Right ventricle myocardium superior (tissue), 1 donor: ENCODE results near the gene CHMP3. TPM values are rescaled to one million over a fixed set of nuclear protein-coding genes. Genes with fewer than 3 reads are reported as not detected.
A peak's percentile ranks its signal among the peaks of the same experiment; 100 is the strongest.

Source experiments
- ATAC-seq: fragments of 200-7000 bp; cut with Tn5 transposase; one replicate; pipeline ENCODE4 v1.9.1; 2020; ENCODE audit warnings: mild to moderate bottlenecking; ENCODE audit not compliant: poor library complexity
- DNase-seq: peaks from one replicate; pipeline ENCODE4 v3.0.0-alpha.2; 2020
- intact Hi-C: fragments of 100-400 bp; cut with DNase I; formaldehyde crosslinking; loops from one replicate; pipeline ENCODE4 v1.11.2; 2022
- total RNA-seq: library from RNA; stranded (reverse); fragmentation: NEBNext Ultra II Directional; extraction: Animal tissue kit (Norgen Biotek cat#: 25700); gene quantifications from one replicate; pipeline ENCODE4 v1.2.1, GENCODE V29; 2021
- donor health status: DM: no; HTN: yes; CAD: no; lungs with severe emphysema.

The CHMP3 gene
- total RNA-seq, 1 donor from 2014 or later: 173 TPM

GRCh38 chr2:86485103-86485502, 78.1 kb downstream of the CHMP3 start:
- ATAC-seq (no peak), DNase-seq (no peak)
- intact Hi-C loops: no loop called here

DNA sequence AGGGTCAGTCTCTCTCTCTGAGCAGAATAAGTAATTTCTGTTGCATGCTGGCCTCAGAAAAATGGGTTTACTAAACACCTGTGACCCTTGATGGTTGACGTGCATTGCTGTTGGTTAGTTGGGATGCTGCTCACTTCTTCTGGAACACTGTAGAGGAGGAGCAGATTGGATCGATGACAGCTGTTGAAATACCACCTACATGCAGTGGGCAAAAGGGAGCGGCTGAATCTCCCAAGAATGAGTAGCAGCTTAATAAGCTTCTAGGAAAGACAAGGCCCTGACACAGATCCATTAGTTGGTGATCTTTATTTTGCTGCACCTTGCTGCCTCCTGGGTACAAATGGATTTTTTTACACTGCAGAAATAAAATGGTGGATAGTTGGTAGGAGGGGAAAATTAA, 78.9 kb downstream of the CHMP3 start:
- intact Hi-C loops: no loop called here
- DNase-seq (no peak), ATAC-seq (no peak)

DNA sequence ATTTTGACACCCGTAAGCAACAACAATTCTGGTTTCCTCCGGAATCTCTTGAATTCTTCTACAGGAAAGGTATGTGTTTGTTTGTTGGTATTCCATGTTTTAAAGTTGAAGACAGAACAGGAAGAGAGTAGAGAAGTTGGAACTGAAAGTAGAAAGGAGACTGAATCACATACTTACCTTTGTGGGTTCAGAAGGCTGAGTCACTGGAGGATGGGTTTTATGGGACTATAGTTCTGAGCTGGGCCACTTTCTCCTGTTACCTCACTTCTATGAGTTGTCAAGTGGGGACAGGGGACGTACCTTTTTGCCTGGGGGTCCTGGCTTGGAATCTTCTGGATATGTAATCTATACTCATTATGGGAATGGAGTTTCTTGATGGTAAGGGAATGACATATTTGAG, 81.2 kb downstream of the CHMP3 start:
- no peak for DNase-seq
- intact Hi-C loops: no loop called here
- ATAC-seq: no peak

- intact Hi-C loops: no loop called here
- ATAC-seq: peak; percentile 78
- DNase-seq: peak; percentile 59
These were observed 83.1 kb downstream of the CHMP3 start for GRCh38 chr2:86480105-86480504.

DNA sequence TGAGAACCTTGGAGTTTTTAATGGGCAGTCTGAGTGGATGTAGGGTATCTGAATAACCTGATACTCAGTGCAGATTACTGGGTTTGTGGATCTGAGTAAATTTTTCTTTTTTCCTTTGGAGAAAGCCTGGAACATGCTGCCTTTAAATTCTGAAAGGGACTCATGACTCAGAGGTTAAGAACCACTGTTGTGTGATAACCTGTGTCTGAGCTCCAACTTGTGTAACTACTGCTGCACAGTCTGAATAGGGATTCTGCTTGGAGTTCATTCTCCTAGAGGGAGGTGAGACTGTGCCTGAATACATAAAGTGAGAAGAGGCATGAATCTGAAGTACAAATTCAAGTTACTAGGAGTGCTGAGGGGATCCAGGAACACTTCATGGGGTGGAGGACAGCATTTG, 85.9 kb downstream of the CHMP3 start:
- intact Hi-C loops: no loop called here
- ATAC-seq (peak; percentile 55), DNase-seq (no peak)

GRCh38 chr2:86476918-86477317, 86.3 kb downstream of the CHMP3 start:
- ATAC-seq (peak; percentile 56), DNase-seq (no peak)
- intact Hi-C loops: no loop called here

DNA sequence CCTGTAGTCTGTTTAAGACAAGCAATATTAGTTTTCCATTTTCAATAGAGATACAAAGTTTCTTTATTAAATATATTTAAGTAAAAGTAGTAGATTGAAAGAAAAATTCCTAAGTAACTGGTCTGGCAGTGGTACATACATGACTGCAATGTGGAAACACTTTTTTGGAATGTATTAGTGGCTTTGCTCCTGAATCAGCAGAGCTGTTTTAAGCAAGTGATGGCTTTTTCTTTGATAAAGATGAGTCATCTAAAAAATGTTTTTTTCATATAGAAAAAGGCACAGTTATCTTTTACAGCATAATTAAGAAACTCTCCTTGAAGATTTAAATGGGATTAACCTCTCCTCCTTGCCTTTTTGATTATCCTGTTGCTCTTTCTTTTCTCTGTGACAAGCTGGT, 87.2 kb downstream of the CHMP3 start:
- intact Hi-C loops: no loop called here

GRCh38 chr2:86471637-86472036, 91.6 kb downstream of the CHMP3 start:
- no peak for ATAC-seq
- intact Hi-C loops: no loop called here
- DNase-seq: no peak

More for the DNA sequence above, 87.2 kb downstream of the CHMP3 start:
- no peak for ATAC-seq
- no peak for DNase-seq

DNA sequence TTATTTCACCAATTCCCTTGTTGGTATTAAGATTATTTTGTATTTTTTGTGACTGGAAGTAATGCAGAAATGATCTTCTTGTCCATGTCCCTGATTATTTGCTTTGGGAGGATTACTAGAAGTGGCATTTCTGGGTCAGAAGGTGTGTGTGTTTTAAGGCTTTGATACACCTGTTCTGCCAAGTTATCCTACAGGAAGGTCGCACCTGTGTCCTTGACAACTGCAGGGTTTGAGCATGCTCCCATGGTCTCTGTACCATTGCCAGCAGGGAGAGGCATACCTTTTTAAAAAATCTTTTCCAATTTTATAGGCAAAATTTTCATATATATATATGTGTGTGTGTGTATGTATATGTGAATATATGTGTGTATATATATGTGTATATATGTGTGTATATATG, 92.4 kb downstream of the CHMP3 start:
- intact Hi-C loops: no loop called here
- ATAC-seq: no peak
- no peak for DNase-seq

DNA sequence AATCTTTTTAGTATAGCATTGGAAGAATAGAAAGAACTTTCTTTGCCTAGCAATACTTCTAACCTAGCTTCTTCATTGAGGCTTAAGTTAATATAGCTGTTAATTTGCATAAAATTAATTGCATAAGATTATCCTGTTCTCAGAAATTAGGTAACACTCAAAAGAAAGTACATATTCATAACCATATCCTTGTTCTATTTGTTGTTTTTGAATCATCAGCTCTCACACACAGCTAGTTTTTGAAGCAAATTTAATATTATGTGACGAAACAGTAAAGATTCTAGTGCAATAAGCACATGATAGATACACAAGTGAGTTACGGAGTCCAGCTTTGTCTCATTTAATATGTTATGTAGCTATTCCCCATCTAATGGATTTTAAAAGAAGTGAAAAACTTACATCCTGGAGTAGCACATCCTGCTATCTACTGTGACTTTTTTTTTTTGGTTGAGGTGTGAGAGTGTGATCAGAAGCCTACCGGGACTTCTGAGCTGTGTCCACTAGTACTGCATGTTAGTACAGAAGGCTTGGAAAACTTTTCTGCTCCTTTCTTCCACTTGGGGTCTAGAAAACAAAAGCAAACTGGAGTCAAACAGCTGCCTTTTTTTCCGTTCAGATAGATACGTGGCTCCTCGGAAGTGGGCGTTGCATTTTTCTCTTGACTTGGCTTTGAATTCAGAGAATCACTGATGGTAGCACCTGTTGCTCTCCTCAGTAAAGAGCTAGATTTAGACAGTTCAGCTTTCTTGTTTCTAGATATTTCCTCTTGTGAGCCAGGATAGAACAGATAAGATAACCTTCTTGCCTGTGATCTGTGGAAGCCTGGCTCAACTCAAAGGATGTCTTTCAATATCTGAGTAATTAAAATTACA, 94.8 kb downstream of the CHMP3 start:
- intact Hi-C loops: no loop called here
- ATAC-seq (no peak), DNase-seq (no peak)

DNA sequence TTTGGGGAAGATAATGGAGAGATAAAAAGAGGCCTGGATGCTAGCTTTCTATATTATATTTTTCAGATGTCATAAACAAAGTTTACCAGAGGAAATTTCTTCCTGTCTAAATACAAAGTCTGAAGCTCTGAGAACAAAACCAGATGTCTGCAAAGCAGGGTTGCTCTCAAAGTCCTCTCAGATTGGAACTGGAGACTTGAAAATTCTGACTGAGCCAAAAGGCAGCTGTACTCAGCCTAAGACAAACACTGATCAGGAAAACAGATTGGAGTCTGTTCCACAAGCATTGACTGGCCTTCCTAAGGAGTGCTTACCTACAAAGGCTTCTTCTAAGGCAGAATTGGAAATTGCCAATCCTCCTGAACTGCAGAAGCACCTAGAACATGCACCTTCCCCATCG, 96.9 kb downstream of the CHMP3 start:
- intact Hi-C loops: no loop called here
- no peak for DNase-seq
- no peak for ATAC-seq

DNA sequence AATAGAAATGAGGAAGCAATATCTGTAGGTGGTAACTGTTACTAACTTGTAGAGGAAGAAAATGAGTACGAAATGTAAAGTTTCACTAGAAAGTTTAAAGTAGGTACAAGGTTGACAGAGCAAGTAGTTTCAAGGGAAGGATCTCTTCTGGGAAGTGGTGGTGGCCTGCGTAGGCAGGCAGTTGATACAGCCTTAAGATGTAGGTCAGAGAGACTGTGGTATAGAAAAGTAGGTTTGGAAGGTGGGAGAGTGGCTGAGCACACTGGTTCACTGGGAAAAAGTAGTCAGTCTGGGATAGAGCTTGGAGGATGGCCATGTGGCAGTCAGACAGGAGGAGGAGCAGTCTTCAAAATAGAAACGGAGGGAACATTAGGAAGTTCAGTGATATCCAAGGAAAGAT, 98.6 kb downstream of the CHMP3 start:
- ATAC-seq (peak; percentile 75), DNase-seq (peak; percentile 40)
- intact Hi-C loops: no loop called here

DNA sequence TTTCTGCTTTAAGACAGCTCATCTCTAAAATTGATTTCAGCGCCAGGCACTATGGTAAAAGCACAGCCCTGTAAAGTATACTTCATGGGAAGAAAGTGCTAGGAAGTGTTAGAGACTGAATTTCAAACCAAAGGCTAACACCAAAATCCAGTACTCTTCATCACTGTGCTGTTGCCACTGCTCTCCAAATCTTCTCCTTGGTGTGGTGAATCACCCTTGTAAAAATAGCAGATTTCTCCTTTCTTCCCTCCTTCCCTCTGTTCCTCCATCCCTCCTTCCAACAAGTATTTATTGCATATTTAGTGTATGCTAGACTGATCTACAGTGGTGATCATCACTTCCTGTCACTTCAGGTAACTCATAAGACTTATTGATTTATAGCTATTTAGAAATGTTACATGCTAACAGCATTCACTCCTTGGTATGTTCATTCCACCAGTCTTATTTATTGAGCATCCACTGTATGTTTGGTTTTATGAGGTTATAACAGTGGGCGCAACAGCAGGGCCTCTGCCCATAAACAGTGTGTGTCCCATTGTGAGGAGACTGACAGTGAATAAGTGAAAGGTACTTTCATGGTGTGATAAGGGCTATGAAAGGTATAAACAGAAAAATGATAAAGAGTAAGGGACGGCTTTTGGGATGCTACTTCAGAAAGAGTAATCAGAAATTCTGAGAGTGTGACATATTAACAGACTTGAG, 102.0 kb downstream of the CHMP3 start:
- intact Hi-C loops: no loop called here
- no peak for DNase-seq
- ATAC-seq: no peak

GRCh38 chr2:86455181-86455580, 108.1 kb downstream of the CHMP3 start:
- DNase-seq (no peak), ATAC-seq (no peak)
- intact Hi-C loops: no loop called here

DNA sequence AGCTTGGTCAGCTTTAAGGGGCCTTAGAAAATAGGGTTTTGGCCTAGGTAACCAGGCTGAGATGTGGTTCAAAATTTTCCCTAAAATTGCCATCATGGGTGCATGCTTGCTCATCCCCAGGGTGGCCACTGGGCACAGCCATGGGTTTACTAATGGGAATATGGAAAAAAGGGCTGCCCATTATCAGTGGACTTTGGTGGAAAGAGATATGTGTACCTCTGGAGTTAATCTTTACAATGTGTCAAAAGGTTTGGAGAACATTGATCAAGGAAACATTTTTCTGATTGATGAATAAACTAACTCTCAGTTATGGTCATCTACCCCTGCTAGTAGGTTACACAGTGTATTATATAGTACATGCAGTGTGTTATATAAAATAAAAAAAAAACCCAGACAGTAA, 109.0 kb downstream of the CHMP3 start:
- intact Hi-C loops: no loop called here
- DNase-seq (no peak), ATAC-seq (peak; percentile 22)

- ATAC-seq (peak; percentile 90), DNase-seq (no peak)
- intact Hi-C loops: no loop called here
These were observed 109.4 kb downstream of the CHMP3 start for GRCh38 chr2:86453836-86454235.
